ENCODE results near the gene GALNT3.

The GALNT3 gene

GRCh38 chr2:165820296-165820695 lies 26.2 kb upstream of the GALNT3 start:
- H3K4me3 ChIP-seq: no peak overlapping the region
- H3K9me3 ChIP-seq: no peaks in the 10 kb centered on the region
- H3K27ac ChIP-seq: no peak overlapping the region
- intact Hi-C loops (cut with DNase I; ENCODE audit: low total_unique reads): no loop called here
- DNase-seq: no peak
- H3K27me3 ChIP-seq: no peaks in the 10 kb centered on the region
- no peak for TF ChIP-seq CTCF (IDR thresholded peaks at IDR 0.05)
- H3K4me1 ChIP-seq: peaks cover 0 to 6% (median 0%) of the 10 kb centered on the region in 4 donors
- no peaks in the 10 kb centered on the region for H3K36me3 ChIP-seq

GRCh38 chr2:165818920-165819319 lies 24.9 kb upstream of the GALNT3 start:
- Histone ChIP-seq H3K27me3 (no peaks in the 10 kb centered on the region), H3K4me3 (no peak overlapping the region), H3K4me1 (peaks cover 0 to 6% (median 0%) of the 10 kb centered on the region in 4 donors), H3K9me3 (no peaks in the 10 kb centered on the region), H3K27ac (no peak overlapping the region), H3K36me3 (no peaks in the 10 kb centered on the region)
- intact Hi-C loops (cut with DNase I; ENCODE audit: low total_unique reads): no loop called here
- DNase-seq: no peak
- no peak for TF ChIP-seq CTCF (IDR thresholded peaks at IDR 0.05)

GRCh38 chr2:165815299-165816141 lies 21.5 kb upstream of the GALNT3 start:
- Histone ChIP-seq H3K4me3 (no peak overlapping the region), H3K27ac (no peak overlapping the region), H3K9me3 (no peaks in the 10 kb centered on the region), H3K4me1 (peaks cover 0 to 4% (median 0%) of the 10 kb centered on the region in 4 donors), H3K27me3 (no peaks in the 10 kb centered on the region), H3K36me3 (no peaks in the 10 kb centered on the region)
- DNase-seq: no peak
- no peak for TF ChIP-seq CTCF (IDR thresholded peaks at IDR 0.05)
- intact Hi-C loops (cut with DNase I; ENCODE audit: low total_unique reads): no loop called here

GRCh38 chr2:165814473-165814872 lies 20.4 kb upstream of the GALNT3 start:
- Histone ChIP-seq H3K27me3 (no peaks in the 10 kb centered on the region), H3K27ac (no peak overlapping the region), H3K4me1 (no peaks in the 10 kb centered on the region), H3K9me3 (no peaks in the 10 kb centered on the region), H3K4me3 (no peak overlapping the region), H3K36me3 (no peaks in the 10 kb centered on the region)
- no peak for DNase-seq
- TF ChIP-seq CTCF (IDR thresholded peaks at IDR 0.05): no peak
- intact Hi-C loops (cut with DNase I; ENCODE audit: low total_unique reads): no loop called here

- Histone ChIP-seq H3K9me3 (no peaks in the 10 kb centered on the region), H3K27ac (no peak overlapping the region), H3K4me1 (no peaks in the 10 kb centered on the region), H3K36me3 (no peaks in the 10 kb centered on the region), H3K27me3 (no peaks in the 10 kb centered on the region), H3K4me3 (no peak overlapping the region)
- intact Hi-C loops (cut with DNase I; ENCODE audit: low total_unique reads): no loop called here
- DNase-seq: no peak
- no peak for TF ChIP-seq CTCF (IDR thresholded peaks at IDR 0.05)
Measured at GRCh38 chr2:165811592-165812370, 17.7 kb upstream of the GALNT3 start.

Data from tibial artery (tissue), 4 donors.